ENCODE data around the gene MSLN. TPM values are rescaled to one million over a fixed set of nuclear protein-coding genes. Genes with fewer than 3 reads are reported as not detected.

The MSLN gene
- total and polyA plus RNA-seq, 2 of the 13 experiments (the other 11 are each of a cell fraction or from before 2014, with no cell fraction given): 2.0 to 2.3 TPM

DNA sequence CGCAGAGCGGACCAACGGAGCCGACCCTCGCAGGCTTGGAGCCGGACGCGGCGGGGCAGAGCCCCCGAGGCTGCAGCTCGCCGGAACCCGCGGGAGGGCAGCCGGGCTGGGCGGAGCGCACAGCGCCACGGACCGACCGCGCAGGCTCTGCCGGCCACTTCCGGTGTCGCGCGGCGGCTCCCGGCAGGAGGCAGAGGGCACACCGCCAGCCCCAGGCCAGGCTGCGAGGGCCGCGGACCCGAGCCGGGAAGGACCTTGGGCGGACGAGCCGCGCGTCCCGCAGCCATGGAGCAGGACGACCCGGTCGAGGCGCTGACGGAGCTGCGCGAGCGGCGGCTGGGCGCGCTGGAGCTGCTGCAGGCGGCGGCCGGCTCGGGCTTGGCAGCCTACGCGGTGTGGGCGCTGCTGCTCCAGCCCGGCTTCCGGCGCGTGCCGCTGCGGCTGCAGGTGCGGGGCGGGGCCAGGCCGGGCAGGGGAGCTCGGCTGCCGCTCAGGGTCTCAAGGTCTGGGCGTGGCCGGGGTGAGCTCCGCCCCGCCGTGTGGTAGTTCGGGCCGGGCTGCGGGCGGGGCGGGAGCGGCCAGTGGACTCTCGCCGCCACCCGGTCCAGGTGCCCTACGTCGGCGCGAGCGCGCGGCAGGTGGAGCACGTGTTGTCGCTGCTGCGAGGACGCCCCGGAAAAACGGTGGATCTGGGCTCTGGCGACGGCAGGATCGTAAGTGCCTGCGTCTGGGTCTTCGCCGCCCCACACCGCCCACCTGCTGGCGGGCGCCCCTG lies 39.4 kb upstream of the MSLN start, which contains the start of gene ANTKMT (continued):
- TF ChIP-seq ZNF670 (CRISPR knock-in tag; IDR thresholded peaks at IDR 0.05; ENCODE audit: borderline replicate concordance): 0 out of 2 replicates have a peak, but pooled peaks have one; percentile 81
- no peak for TF ChIP-seq ATRX (CRISPR knock-in tag; IDR thresholded peaks at IDR 0.05; ENCODE audit: borderline replicate concordance)
- TF ChIP-seq, protein P1, sequence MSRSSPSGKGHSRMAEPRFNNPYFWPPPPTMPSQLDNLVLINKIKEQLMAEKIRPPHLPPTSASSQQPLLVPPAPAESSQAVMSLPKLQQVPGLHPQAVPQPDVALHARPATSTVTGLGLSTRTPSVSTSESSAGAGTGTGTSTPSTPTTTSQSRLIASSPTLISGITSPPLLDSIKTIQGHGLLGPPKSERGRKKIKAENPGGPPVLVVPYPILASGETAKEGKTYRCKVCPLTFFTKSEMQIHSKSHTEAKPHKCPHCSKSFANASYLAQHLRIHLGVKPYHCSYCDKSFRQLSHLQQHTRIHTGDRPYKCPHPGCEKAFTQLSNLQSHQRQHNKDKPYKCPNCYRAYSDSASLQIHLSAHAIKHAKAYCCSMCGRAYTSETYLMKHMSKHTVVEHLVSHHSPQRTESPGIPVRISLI (CRISPR knock-in tag; IDR thresholded peaks at IDR 0.05; ENCODE audit: borderline replicate concordance): no peak
- 0 out of 2 replicates have a peak, but pooled peaks have one; percentile 54 for TF ChIP-seq RELA (CRISPR knock-in tag; IDR thresholded peaks at IDR 0.05)
- TF ChIP-seq, protein P2, sequence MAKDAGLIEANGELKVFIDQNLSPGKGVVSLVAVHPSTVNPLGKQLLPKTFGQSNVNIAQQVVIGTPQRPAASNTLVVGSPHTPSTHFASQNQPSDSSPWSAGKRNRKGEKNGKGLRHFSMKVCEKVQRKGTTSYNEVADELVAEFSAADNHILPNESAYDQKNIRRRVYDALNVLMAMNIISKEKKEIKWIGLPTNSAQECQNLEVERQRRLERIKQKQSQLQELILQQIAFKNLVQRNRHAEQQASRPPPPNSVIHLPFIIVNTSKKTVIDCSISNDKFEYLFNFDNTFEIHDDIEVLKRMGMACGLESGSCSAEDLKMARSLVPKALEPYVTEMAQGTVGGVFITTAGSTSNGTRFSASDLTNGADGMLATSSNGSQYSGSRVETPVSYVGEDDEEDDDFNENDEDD (CRISPR knock-in tag; IDR thresholded peaks at IDR 0.05; ENCODE audit: borderline replicate concordance): peak; percentile 95
- TF ChIP-seq, protein P3, sequence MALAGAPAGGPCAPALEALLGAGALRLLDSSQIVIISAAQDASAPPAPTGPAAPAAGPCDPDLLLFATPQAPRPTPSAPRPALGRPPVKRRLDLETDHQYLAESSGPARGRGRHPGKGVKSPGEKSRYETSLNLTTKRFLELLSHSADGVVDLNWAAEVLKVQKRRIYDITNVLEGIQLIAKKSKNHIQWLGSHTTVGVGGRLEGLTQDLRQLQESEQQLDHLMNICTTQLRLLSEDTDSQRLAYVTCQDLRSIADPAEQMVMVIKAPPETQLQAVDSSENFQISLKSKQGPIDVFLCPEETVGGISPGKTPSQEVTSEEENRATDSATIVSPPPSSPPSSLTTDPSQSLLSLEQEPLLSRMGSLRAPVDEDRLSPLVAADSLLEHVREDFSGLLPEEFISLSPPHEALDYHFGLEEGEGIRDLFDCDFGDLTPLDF (CRISPR knock-in tag; IDR thresholded peaks at IDR 0.05): peak; percentile 55; the same call in 1 of the 2 replicates
- no peak for TF ChIP-seq ZSCAN9 (CRISPR knock-in tag; IDR thresholded peaks at IDR 0.05; ENCODE audit: borderline replicate concordance)
- TF ChIP-seq PRPF4 (IDR thresholded peaks at IDR 0.05; ENCODE audit: low read depth, low read length, poor library complexity, severe bottlenecking): no peak
- peak; percentile 70 for TF ChIP-seq POLR2AphosphoS5 (IDR thresholded peaks at IDR 0.05; ENCODE audit: low read depth, low read length)
- TF ChIP-seq, protein P4, sequence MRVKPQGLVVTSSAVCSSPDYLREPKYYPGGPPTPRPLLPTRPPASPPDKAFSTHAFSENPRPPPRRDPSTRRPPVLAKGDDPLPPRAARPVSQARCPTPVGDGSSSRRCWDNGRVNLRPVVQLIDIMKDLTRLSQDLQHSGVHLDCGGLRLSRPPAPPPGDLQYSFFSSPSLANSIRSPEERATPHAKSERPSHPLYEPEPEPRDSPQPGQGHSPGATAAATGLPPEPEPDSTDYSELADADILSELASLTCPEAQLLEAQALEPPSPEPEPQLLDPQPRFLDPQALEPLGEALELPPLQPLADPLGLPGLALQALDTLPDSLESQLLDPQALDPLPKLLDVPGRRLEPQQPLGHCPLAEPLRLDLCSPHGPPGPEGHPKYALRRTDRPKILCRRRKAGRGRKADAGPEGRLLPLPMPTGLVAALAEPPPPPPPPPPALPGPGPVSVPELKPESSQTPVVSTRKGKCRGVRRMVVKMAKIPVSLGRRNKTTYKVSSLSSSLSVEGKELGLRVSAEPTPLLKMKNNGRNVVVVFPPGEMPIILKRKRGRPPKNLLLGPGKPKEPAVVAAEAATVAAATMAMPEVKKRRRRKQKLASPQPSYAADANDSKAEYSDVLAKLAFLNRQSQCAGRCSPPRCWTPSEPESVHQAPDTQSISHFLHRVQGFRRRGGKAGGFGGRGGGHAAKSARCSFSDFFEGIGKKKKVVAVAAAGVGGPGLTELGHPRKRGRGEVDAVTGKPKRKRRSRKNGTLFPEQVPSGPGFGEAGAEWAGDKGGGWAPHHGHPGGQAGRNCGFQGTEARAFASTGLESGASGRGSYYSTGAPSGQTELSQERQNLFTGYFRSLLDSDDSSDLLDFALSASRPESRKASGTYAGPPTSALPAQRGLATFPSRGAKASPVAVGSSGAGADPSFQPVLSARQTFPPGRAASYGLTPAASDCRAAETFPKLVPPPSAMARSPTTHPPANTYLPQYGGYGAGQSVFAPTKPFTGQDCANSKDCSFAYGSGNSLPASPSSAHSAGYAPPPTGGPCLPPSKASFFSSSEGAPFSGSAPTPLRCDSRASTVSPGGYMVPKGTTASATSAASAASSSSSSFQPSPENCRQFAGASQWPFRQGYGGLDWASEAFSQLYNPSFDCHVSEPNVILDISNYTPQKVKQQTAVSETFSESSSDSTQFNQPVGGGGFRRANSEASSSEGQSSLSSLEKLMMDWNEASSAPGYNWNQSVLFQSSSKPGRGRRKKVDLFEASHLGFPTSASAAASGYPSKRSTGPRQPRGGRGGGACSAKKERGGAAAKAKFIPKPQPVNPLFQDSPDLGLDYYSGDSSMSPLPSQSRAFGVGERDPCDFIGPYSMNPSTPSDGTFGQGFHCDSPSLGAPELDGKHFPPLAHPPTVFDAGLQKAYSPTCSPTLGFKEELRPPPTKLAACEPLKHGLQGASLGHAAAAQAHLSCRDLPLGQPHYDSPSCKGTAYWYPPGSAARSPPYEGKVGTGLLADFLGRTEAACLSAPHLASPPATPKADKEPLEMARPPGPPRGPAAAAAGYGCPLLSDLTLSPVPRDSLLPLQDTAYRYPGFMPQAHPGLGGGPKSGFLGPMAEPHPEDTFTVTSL (CRISPR knock-in tag; IDR thresholded peaks at IDR 0.05; ENCODE audit: borderline replicate concordance): no peak
- no peak for TF ChIP-seq CEBPG (CRISPR knock-in tag; IDR thresholded peaks at IDR 0.05)
- TF ChIP-seq ZNF17 (CRISPR knock-in tag; IDR thresholded peaks at IDR 0.05): no peak
- TF ChIP-seq KDM6A (CRISPR knock-in tag; IDR thresholded peaks at IDR 0.05; ENCODE audit: low read depth): no peak
- TF ChIP-seq, protein P5, sequence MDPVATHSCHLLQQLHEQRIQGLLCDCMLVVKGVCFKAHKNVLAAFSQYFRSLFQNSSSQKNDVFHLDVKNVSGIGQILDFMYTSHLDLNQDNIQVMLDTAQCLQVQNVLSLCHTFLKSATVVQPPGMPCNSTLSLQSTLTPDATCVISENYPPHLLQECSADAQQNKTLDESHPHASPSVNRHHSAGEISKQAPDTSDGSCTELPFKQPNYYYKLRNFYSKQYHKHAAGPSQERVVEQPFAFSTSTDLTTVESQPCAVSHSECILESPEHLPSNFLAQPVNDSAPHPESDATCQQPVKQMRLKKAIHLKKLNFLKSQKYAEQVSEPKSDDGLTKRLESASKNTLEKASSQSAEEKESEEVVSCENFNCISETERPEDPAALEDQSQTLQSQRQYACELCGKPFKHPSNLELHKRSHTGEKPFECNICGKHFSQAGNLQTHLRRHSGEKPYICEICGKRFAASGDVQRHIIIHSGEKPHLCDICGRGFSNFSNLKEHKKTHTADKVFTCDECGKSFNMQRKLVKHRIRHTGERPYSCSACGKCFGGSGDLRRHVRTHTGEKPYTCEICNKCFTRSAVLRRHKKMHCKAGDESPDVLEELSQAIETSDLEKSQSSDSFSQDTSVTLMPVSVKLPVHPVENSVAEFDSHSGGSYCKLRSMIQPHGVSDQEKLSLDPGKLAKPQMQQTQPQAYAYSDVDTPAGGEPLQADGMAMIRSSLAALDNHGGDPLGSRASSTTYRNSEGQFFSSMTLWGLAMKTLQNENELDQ (CRISPR knock-in tag; IDR thresholded peaks at IDR 0.05; ENCODE audit: borderline replicate concordance): no peak
- no peak for TF ChIP-seq SYNCRIP (IDR thresholded peaks at IDR 0.05; ENCODE audit: insufficient read depth, low read depth, low read length)
- no peak for TF ChIP-seq ZNF207 (IDR thresholded peaks at IDR 0.05; ENCODE audit: borderline replicate concordance)

Data from HepG2 (cell line).